HG03108 (cell line): ENCODE results near the gene CHRNA5.
"Not testable (repeated sequence)": the region's sequence is repeated elsewhere in the genome, so short reads cannot be mapped to it uniquely, and the experiment has no call there.

Experiments
- ATAC-seq: cut with Tn5 transposase; IDR thresholded peaks from one replicate; pipeline ENCODE4 v1.9.1; 2021; ENCODE audit warnings: moderate library complexity; ENCODE audit not compliant: unreplicated experiment

CHRNA5 gene

DNA sequence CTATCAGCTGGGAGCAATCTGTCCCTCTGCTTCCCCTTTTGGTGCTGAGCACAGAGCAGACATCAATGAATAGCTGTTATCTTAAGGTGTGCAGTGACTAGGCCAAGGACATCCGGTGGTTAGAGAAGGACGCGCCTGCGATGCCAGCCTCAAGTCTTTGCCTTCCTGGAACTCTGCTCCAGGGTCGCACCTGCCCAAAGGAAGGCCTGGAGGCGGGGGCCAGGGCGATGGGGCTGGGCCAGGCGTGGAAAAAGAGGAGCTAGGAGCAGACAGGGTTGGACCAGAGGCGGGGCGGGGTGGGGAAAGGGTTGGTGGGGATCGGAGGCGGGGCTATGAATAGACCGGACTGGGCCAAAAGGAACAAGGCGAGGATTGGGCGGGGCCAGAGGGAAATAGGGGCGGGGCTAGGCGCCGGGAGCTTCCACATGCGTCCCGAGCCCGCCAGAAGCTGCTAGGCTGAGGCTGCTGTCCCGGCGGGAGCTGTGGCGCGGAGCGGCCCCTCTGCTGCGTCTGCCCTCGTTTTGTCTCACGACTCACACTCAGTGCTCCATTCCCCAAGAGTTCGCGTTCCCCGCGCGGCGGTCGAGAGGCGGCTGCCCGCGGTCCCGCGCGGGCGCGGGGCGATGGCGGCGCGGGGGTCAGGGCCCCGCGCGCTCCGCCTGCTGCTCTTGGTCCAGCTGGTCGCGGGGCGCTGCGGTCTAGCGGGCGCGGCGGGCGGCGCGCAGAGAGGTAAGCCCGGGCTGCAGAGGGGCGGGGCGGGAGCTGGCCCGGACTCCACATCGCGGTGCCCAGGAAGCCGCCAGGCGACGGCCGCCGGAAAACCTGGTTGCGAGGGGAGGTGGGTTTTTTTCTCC lies at the start of gene CHRNA5:
CHRNA5 (plus strand) TSS at position 424 of the 854 bp plus-strand sequence; CDS start at position 624, 200 bp downstream.
- ATAC-seq, result peak; percentile 77

DNA sequence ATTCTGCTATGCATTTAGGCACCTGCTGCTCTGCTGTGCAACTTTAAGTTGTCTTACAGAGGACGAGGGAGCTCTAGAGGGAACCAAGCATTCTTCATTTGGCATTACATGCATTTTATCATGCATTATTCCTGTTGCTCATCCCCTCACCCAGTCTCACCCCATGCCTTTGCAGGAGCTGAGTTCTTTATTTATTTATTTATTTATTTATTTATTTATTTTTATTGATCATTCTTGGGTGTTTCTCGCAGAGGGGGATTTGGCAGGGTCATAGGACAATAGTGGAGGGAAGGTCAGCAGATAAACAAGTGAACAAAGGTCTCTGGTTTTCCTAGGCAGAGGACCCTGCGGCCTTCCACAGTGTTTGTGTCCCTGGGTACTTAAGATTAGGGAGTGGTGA lies 45.3 kb upstream of the CHRNA5 start:
- ATAC-seq, result not testable (repeated sequence)

DNA sequence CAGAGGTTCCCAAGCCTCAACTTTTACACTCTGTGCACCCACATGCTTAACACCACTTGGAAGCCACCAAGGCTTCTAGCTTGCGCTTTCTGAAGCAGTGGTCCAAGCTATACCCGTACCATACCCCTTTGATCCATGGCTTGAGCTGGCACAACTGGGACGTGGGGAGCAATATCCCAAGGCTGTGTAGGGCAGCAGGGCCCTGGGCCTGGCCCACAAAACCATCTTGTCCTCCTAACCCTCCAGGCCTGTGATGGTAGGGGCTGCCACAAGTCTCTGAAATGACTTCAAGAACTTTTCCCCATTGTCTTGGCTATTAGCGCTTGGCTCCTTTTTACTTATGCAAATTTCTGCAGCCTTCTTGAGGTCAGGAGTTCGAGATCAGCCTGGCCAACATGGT lies 41.1 kb upstream of the CHRNA5 start:
- no peak for ATAC-seq

DNA sequence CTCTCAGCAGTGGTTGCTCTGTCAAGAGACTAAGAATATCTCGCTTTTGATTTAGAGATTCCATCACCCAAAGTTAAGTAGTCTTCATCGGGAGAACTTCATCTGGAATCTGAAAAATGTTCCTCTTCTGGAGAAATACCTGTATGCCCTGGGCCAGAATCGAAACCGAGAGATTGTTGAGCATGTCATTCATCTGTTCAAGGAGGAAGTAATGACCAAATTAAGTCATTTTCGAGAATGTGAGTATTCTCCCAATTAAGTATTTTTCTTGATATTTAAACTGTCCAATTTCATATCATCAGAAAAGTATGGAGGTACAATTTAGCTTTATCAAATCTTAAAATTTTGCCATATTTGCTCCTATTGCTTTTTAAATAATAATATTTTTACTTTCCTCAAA lies 38.0 kb upstream of the CHRNA5 start:
- no peak for ATAC-seq

DNA sequence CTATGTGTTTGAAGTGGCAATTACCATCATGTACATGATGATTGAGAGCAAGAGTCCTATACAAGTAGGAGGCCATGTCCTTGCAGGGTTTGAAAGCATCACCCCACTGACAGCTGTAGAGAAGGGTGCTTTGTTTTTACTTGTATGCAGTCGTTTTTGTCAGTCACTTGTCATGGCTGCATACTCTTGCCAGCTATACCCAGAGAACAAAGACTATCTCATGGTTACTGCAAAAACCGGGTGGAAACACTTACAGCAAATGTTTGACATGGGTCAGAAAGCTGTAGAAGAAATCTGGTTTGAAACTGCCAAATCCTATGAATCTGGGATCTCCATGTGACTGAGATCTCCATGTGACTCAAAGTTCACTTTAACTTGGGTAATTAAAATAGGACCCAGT lies 32.0 kb upstream of the CHRNA5 start:
- no peak for ATAC-seq

DNA sequence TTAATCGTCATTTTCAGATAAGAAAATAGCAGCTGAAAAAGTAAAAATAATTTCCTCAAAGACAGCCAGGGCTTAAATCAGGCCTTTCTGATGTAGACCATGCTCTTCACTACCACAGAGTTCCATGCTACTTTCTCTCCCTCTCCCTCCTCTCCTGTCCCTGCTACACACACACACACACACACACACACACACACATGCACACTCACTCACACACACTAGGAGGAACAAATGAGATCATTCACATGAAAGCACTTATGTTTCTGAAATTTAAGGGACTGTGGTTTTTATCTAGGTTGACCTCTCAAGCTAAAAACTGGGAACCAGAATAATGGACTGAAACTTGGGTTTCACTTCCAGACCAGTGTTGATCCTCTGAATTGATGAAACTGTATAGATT lies 29.2 kb upstream of the CHRNA5 start:
- no peak for ATAC-seq

DNA sequence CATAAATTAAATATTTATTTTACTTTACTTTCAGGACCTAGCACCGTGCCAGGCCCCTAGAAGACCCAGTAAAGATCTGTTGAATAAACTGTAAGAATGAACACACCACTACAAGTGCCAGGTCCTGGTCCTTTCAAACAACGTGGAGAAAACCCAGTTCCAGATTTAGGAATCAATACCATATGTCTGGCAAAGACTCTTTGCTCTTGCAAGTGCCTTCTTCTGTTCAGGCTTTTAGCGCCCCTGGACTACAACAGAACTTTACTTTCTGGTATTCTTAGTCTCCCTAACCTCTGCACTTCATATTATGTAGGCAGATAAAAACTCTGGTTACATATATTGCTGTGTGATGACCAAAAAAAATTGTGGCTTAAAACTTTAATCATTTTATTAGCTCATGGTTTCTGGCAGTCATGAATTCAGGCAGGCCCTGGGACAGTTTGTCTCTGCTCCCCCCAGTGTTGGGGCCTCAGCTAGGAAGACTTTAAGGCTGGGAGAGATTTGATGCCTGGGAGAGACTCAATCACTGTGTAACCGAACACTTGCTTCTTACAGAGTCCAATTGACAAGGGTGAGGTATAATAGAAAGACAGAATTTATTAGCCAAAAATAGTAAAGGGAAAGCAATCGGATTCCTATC lies 27.9 kb upstream of the CHRNA5 start:
- ATAC-seq, result no peak

DNA sequence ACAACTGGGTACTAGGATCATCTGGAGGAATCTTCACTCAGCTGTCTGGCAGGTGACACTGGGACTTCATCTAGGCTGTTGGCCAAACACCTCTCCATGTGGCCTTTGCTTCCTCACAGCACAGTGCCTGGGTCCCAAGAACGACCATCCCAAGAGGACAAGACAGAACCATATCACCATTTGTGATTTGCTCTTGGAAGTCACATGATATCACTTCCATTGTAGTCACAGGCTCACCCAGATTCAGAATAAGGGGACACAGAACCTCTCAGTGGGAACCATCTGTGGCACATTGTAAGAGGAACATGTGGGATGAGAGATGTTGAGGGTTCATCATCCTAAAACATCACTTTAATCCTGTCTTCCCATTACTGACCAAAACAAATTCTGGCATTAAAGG lies 27.0 kb upstream of the CHRNA5 start:
- ATAC-seq, result no peak

DNA sequence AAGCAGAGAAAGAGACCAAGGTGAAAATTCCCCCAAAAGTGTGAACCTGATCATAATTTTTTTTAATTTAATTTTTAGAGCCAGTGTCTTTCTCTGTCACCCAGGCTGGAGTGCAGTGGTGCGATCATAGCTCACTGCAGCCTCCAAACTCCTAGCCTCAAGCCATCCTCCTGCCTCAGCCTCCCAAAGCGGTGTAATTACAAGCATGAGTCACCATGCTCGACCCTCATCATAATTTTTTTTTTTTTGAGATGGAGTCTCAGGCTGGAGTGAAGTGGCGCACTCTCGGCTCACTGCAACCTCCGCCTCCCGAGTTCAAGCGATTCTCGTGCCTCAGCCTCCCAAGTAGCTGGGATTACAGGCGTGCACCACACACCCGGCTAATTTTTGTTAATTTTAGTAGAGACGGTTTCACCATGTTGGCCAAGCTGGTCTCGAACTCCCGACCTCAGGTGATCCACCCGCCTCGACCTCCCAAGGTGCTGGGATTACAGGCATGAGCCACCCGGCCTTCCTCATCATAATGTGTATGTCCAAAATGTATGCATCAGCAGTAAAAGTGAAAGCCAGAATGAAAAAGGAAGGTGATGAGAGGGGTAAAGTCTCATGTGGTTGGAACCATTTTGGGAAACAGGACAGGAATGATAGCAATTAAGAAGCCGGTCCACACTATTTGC lies 25.7 kb upstream of the CHRNA5 start:
- not testable (repeated sequence) for ATAC-seq

DNA sequence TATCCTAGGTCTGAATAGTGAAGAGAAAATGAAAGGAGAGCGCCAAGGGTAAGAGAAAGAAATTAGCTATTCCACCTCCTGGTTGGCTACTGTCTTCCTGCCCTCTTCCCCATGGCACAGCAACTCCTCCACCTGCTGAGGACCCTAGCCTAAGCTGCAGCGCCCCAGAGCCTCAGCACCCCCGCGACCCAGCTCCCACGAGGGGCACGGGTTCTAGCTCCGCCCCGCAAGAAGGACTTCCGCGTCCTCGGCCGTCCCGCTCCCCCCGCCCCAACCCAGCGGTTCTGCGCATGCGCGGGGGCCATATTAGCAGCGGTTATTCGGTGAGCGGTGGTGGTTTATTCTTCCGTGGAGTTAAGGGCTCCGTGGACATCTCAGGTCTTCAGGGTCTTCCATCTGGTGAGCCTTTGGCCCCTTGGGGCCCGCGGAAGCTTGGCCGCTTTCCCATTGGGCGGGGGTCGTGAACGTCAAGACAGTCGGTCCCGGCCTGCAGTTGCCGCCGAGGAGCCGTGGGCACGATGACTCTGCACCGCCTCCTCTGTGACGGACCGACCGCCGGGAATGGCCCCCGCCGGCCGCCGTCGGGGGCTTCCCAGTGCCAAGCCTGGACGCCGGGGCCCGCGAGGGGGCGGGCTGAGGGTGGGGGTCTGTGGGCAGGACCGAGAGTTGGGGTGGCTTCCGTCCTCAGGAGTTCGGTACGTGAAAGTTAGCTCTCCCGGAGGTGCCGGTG lies 25.0 kb upstream of the CHRNA5 start, which contains the start of gene PSMA4:
PSMA4 (plus strand) TSS at position 304 of the 730 bp plus-strand sequence. CDS start 1,484 bp downstream, outside the sequence.
- ATAC-seq, result peak; percentile 72

DNA sequence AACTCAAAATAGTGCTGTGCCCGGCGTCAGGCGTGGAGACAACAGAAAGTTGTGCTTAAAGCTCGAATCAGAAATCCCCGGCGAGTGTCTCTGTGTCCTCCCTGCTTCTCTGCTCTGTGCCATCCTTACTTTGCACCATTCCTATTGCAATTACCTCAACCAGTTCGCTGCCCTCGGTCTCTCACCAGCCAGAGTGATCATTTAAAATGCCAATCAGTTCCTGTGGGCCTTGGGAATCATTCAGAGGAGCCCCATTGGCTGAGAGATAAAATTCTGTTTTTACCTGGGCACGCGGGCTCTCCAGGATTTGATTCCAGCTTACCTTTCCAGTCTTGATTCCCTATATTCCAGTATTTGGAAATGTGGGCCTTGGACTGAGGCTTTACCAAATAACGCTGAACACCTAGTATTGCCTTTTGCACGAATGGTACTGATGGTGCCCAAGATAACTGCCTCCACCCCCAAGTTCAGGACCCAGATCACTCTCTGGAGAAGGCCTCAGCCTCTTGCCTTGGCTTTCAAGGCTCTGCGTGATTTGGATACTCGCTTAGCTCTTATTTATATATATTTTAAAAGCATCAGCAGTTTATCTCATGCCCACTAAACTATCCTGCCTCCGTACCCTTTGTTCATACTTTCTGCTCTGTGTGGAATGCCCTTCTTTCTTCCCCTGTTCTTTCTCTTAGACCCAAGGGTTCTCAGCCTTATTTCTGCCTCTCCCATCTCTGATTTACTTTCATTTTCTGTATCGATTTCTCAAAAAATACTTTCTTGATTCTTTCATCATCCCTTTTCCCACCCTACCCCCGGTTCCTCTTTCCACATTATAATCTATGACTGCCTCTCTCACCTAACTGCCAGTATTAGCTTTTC lies 24.2 kb upstream of the CHRNA5 start:
- no peak for ATAC-seq

DNA sequence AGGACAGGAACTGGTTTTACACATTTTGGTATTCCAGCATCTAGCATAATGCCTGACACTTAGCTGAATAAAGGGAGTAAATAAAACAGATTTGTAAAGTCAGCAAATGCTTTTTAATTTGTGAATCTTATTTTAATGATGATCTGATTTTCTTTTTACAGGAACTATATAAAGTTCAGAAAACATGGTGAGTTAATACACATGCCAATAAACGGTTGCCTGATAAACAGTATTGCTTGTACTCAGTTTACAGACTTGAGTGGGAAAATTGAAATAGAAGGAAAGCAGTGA lies 23.6 kb upstream of the CHRNA5 start:
- no peak for ATAC-seq

DNA sequence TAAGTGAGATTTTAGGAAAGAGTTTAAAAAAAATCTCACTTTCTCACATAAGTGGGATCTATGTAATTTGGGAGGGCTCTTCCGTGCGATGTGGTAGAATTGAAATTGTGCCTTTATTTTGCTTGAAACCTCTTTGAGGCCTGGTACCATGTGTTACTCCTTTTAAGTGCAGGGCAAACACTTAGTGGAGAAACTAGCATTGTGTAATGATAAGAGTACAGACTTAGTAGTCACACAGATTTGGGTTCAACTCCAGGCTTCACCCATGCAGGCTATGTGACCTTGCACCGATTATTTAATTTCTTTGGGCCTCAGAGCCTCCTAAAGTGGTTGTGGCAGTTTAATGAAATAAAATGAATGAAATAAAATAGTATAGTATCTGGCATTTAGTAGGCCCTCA lies 22.7 kb upstream of the CHRNA5 start:
- ATAC-seq, result no peak

DNA sequence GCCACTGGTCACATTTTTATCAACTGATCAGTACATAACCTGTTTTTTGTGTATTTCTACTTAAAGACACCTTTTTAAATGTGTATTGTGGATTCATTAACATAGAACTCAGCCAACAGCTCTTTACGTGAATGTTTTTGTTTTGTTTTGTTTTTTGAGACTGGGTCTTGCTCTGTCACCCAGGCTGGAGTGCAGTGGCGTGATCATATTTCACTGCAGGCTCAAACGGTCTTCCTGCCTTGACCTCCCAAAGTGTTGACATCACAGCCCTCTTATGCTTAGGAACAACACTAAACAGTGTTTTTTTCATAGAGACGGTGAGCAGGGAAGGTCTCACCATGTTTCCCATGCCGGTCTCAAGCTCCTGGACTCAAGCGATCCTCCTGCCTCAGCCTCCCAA lies 15.1 kb upstream of the CHRNA5 start:
- ATAC-seq, result no peak

DNA sequence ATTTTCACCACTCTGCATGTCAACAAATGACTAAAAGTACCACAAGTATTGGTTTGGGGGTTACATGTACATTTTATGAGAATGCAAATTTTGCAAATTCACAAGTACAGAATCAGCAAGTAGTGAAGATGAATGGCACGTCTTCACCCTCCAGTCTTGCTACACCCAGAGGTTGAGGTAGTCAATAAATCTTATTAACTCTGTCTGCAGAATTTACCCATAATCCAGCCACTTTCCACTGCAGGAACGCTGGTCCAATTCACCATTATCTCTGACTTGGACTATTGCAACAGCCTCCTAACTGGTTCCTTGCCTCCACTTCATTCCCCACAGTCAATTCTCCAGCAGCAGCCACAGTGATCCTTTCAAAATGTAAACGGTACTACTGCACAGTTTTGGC lies 14.5 kb upstream of the CHRNA5 start:
- ATAC-seq, result no peak

DNA sequence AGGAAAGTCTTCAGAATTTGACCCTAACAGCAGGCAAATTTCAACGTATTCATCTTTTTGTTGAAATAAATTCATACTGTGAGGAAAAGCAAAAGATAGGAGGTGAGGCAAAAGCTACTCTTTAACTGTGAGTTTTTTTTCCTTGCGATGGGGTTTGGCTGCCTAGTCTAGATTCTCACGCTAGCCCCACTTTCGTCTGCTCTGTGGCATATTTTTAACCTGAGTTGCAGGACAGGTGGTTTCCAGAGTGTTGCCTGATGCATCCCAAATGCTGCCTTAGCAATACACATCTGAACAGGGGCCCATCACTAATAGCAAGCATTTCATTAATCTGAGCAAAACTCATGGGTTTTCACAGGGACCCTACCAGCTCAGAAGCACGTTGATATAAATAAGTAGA lies 13.4 kb upstream of the CHRNA5 start:
- ATAC-seq, result no peak

DNA sequence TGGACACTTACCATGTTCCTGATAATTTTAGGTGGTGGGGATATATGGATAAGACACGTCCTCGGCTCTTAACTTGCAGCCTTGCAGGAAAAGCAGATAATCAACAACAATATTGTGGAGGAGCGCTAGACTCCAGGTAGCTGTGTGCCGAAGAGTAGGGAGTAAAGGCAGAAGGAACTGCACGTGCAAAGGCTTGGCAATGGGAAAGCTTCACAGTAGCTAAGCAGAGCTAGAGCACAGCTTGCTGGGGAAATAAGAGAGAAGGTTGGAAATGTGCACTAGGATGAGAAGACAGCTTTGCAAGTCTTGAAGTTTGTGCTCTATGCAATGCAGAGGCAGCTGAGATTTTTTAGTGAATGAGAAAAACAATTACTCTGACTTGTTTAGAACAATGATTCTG lies 12.7 kb upstream of the CHRNA5 start:
- no peak for ATAC-seq

DNA sequence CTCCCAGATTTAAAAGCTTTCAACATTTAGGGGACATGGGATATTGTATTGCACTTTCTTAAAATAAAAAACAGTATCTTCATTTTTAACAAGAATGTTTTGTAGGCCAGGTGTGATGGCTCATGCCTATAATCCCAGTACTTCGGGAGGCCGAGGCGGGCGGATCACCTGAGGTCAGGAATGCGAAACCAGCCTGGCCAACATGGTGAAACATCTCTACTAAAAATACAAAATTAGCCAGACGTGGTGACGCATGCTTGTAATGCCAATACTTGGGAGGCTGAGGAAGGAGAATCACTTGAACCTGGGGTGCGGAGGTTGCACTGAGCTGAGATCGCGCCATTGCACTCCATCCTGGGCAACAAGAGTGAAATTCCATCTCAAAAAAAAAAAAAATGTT lies 5.1 kb upstream of the CHRNA5 start:
- not testable (repeated sequence) for ATAC-seq

DNA sequence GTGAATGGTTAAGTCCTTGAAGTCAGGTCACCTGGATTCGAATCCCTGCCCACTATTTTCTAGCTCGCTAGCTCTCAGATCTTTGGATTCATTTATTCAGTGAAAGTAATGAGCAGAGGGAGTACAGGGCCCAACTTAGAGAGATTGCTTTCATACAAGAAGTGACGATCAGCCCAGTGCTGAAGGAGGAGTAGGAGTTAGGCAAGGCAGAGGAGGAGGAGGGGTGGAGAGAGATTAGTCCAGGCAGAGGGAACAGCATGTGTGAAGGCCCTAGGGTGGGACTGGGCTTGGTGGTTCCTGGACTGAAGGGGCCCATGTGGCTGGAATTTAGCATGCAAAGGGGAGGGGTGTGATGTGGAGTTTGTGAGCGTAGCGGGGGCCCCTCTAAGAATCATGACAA lies 3.8 kb upstream of the CHRNA5 start:
- ATAC-seq, result no peak

DNA sequence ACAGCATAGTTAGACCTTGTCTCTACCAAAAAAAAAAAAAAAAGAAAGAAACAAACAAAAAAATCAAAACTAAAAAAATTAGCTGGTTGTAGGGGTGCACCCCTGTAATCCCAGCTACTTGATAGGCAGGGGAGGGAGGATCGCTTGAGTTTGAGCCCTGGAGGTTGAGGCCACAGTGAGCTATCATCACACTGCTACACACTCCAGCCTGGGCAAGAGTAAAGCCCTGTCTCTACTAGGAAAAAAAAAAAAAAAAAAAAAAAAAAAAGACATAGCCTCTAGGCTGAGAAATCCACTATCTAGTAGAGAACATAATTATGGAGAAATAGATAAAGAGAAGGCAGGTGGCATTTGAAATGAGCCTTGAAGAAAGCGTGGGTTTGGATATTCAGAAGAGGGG lies 2.2 kb upstream of the CHRNA5 start:
- no peak for ATAC-seq
